ENCODE measurements around the gene BPIFB3. TPM values are rescaled to one million over a fixed set of nuclear protein-coding genes. Genes with fewer than 3 reads are reported as not detected.
"Not testable (repeated sequence)": the region's sequence is repeated elsewhere in the genome, so short reads cannot be mapped to it uniquely, and the experiment has no call there.

BPIFB3 gene
- total RNA-seq, 1 donor from 2014 or later = not detected

DNA sequence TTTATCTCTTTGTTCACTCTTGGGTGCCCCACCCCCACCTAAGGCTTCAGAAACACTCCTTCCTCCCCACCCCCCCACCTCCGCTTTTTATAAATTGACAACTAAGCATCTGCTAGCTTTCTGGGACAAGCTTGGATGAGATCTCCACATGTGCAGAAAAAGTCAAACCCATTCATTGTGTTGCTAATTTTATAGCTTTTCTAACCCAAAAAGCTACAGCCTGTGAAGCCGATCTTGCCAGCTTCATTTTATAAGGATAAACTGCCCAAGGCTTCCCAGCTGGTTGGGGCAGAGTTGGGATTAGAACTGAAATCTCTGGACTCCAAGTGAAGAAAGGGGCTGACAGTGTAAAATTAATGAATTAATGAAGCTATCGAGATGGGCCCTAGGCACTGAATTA lies 49.9 kb downstream of the BPIFB3 start:
- Mint-ChIP-seq H3K4me3 (ENCODE audit: unreplicated experiment) (no peak overlapping the region), H3K36me3 (ENCODE audit: low read depth) (peaks cover 2% of the 10 kb centered on the region), H3K27ac (ENCODE audit: unreplicated experiment) (no peak overlapping the region), H3K9me3 (ENCODE audit: low read depth) (no peaks in the 10 kb centered on the region), H3K27me3 (ENCODE audit: low read depth) (peaks cover 47% of the 10 kb centered on the region), H3K4me1 (ENCODE audit: low read depth) (peaks cover 12% of the 10 kb centered on the region)
- TF ChIP-seq, protein P1, sequence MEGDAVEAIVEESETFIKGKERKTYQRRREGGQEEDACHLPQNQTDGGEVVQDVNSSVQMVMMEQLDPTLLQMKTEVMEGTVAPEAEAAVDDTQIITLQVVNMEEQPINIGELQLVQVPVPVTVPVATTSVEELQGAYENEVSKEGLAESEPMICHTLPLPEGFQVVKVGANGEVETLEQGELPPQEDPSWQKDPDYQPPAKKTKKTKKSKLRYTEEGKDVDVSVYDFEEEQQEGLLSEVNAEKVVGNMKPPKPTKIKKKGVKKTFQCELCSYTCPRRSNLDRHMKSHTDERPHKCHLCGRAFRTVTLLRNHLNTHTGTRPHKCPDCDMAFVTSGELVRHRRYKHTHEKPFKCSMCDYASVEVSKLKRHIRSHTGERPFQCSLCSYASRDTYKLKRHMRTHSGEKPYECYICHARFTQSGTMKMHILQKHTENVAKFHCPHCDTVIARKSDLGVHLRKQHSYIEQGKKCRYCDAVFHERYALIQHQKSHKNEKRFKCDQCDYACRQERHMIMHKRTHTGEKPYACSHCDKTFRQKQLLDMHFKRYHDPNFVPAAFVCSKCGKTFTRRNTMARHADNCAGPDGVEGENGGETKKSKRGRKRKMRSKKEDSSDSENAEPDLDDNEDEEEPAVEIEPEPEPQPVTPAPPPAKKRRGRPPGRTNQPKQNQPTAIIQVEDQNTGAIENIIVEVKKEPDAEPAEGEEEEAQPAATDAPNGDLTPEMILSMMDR (IDR thresholded peaks at IDR 0.05) = no peak
- DNase-seq (ENCODE audit: low spot score) = no peak

DNA sequence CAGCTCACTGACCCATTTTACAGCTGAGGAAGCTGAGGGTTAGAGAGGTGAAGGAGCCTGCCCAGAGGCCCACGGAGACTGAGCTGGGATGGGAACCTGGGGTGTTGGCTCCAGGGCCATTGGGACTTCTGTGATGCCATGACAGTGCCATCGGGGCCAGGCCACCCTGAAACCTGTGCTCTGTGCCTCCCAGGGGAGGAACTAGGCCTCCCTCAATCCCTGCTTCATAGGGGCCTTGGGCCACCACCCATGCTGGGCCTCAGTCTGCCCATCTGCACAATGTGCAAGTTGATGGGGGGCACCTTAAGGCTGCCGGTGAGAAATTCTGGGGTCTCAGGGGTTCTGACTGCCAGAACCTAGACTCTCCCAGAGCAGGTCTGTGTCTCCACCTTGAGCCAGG lies 50.6 kb downstream of the BPIFB3 start:
- Mint-ChIP-seq H3K4me1 (ENCODE audit: low read depth) (peaks cover 12% of the 10 kb centered on the region), H3K27ac (ENCODE audit: unreplicated experiment) (no peak overlapping the region), H3K9me3 (ENCODE audit: low read depth) (no peaks in the 10 kb centered on the region), H3K36me3 (ENCODE audit: low read depth) (peaks cover 2% of the 10 kb centered on the region), H3K4me3 (ENCODE audit: unreplicated experiment) (no peak overlapping the region), H3K27me3 (ENCODE audit: low read depth) (peaks cover 40% of the 10 kb centered on the region)
- TF ChIP-seq, protein P1 (IDR thresholded peaks at IDR 0.05) = no peak
- DNase-seq (ENCODE audit: low spot score) = no peak

DNA sequence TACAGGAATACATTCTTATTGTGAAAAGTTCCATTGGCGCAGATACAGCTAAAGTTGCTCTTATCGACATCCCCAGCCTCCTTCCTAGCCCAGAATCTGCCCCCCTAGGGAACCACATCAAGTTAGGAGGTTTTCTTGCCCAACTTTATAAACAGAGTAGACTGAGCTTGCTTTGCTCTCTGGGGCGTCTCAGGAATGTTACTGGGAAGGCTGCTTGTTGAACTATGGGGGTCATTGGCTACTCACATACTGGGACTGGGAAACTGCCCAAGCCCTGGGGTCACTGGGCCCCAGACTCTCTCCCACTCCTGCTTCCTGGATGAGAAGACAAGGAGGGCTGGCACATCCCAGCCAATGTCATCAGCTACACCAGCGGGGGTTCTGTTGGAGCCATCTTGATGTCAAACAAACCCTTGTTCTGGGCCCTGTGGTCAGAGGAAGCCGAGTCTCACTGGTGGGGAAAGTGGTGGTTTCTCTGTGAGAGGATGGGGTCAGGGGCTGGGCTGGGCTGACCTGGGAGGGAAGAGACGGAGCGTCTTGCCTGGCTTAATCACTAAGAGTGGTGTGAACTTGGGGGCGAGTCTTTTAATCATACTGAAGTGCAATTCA lies 51.7 kb downstream of the BPIFB3 start:
- TF ChIP-seq, protein P1 (IDR thresholded peaks at IDR 0.05) = no peak
- H3K9me3 Mint-ChIP-seq (ENCODE audit: low read depth) = no peaks in the 10 kb centered on the region
- peaks cover 30% of the 10 kb centered on the region for H3K27me3 Mint-ChIP-seq (ENCODE audit: low read depth)
- H3K36me3 Mint-ChIP-seq (ENCODE audit: low read depth) = no peaks in the 10 kb centered on the region
- no peak overlapping the region for H3K4me3 Mint-ChIP-seq (ENCODE audit: unreplicated experiment)
- H3K4me1 Mint-ChIP-seq (ENCODE audit: low read depth) = peaks cover 12% of the 10 kb centered on the region
- H3K27ac Mint-ChIP-seq (ENCODE audit: unreplicated experiment) = no peak overlapping the region
- no peak for DNase-seq (ENCODE audit: low spot score)

DNA sequence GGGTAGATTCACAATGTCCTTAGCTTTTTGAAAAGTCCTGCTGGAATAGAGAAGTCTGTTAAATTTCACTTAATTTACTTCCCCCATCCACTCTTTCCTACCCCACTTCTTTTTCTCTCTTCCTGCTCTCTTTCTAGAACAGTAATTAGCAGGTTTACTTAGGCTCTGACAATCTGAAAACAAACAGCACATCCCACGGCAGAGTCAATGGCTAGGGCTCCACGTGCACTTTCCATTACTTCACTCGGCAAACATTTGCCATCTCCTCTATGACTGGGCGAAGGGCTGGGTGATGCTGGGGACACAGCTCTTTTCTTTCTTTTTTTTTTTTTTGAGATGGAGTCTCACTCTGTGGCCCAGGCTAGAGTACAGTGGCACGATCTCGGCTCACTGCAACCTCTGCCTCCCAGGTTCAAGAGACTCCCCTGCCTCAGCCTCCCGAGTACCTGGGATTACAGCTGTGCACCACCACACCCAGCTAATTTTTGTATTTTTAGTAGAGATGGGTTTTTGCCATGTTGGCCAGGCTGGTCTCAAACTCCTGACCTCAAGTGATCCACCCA lies 52.4 kb downstream of the BPIFB3 start:
- H3K27ac Mint-ChIP-seq (ENCODE audit: unreplicated experiment); H3K4me3 Mint-ChIP-seq (ENCODE audit: unreplicated experiment): not testable (repeated sequence)
- H3K4me1 Mint-ChIP-seq (ENCODE audit: low read depth) = peaks cover 12% of the 10 kb centered on the region

DNA sequence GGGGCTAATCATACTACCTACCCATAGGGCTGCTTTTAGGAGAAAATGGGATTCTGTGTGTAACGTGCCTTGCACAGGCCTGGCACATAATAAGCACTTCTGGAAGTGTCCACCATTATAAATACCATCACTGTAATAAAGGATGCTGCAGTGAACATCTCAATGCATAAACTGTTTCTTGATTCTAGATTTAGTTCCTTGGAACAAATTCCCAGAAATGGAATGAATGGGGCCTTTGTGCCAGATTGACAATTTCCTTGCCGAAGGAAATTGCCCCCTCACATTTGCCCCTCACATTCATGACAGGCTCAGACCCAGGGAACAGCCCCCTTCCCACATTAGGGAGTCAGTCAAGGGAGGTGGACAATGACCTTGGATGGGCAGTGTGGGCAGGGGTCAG lies 55.0 kb downstream of the BPIFB3 start:
- Mint-ChIP-seq H3K27me3 (ENCODE audit: low read depth) (peaks cover 23% of the 10 kb centered on the region), H3K27ac (ENCODE audit: unreplicated experiment) (no peak overlapping the region), H3K9me3 (ENCODE audit: low read depth) (no peaks in the 10 kb centered on the region), H3K36me3 (ENCODE audit: low read depth) (no peaks in the 10 kb centered on the region), H3K4me1 (ENCODE audit: low read depth) (peaks cover 12% of the 10 kb centered on the region), H3K4me3 (ENCODE audit: unreplicated experiment) (no peak overlapping the region)
- TF ChIP-seq, protein P1 (IDR thresholded peaks at IDR 0.05) = no peak
- DNase-seq (ENCODE audit: low spot score) = no peak

More for the DNA sequence above, 52.4 kb downstream of the BPIFB3 start:
- H3K36me3 Mint-ChIP-seq (ENCODE audit: low read depth); DNase-seq (ENCODE audit: low spot score); H3K9me3 Mint-ChIP-seq (ENCODE audit: low read depth): not testable (repeated sequence)
- H3K27me3 Mint-ChIP-seq (ENCODE audit: low read depth) = peaks cover 26% of the 10 kb centered on the region

All from chondrocyte (in vitro differentiated cells).